SK-N-MC (cell line): Measurements from ENCODE around the gene THNSL1.

Experiments used
- DNase-seq: peaks from one replicate; pipeline ENCODE4 v3.0.0-alpha.2; 2011; ENCODE audit warnings: low read depth, low spot score
- H3K27ac ChIP-seq: fragments of 200-600 bp; sonication (generic); 2 replicates; pipeline ENCODE4 v1.5.1; 2016; ENCODE audit warnings: mixed run types
- H3K36me3 ChIP-seq: fragments of 200-600 bp; sonication (generic); 2 replicates; pipeline ENCODE4 v1.6.1; 2017; ENCODE audit warnings: antibody characterized with exemption, low read length, mixed read lengths; ENCODE audit not compliant: insufficient read depth
- H3K4me3 ChIP-seq: fragments of 200-600 bp; sonication (generic); 2 replicates; pipeline ENCODE4 v1.5.1; 2016
- H3K9ac ChIP-seq: fragments of 200-600 bp; sonication (generic); 2 replicates; pipeline ENCODE4 v1.8.0; 2017; ENCODE audit warnings: mixed run types, mixed read lengths; ENCODE audit not compliant: insufficient read length
- H3K9me3 ChIP-seq: fragments of 200-600 bp; sonication (generic); 2 replicates; pipeline ENCODE4 v1.6.1; 2017; ENCODE audit warnings: low read depth, mild to moderate bottlenecking, antibody characterized with exemption, low read length, moderate library complexity, mixed read lengths
- EZH2 ChIP-seq: fragments of 200-600 bp; sonication (generic); IDR thresholded peaks from one replicate; pipeline ENCODE4 v1.6.1; 2017; ENCODE audit warnings: antibody characterized with exemption
- FOXP2 ChIP-seq: optimal IDR thresholded peaks from 2 replicates; pipeline ENCODE3; 2011; ENCODE audit warnings: mild to moderate bottlenecking, moderate library complexity; ENCODE audit not compliant: insufficient read depth; ENCODE audit errors: extremely low read length, control extremely low read depth
- POLR2AphosphoS5 ChIP-seq: IDR thresholded peaks from 2 replicates; pipeline ENCODE4 v1.6.1; 2012; ENCODE audit warnings: mild to moderate bottlenecking, low read depth, low read length, borderline replicate concordance

The THNSL1 gene

DNA sequence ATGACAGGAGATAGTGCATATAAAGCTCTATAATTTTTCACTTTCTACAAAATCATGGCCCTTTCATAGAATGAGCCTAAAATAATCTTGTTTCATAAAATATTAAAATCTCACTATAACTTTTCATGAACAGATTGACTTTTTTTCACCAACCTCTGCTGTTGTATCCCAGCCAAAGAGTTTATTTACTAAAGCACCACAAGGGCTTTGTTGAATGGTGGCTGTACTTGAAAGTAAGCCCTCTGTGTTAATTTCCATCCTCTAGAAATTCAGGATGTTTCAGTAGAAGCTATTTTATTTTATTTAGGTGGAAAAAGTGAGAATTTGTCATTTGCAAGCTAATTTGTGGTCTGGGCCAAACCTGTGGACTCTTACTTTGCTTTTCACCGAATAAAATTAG is 30.2 kb downstream of the THNSL1 start:
- no peak for DNase-seq
- Histone ChIP-seq H3K4me3 (no peak overlapping the region), H3K27ac (no peak overlapping the region), H3K9ac (no peak overlapping the region), H3K36me3 (no peaks in the 10 kb centered on the region), H3K9me3 (no peaks in the 10 kb centered on the region)
- no peak for TF ChIP-seq EZH2
- TF ChIP-seq POLR2AphosphoS5, result no peak
- no peak for TF ChIP-seq FOXP2

- H3K9me3 ChIP-seq, result no peaks in the 10 kb centered on the region
- H3K27ac ChIP-seq, result no peak overlapping the region
- H3K9ac ChIP-seq, result no peak overlapping the region
- H3K4me3 ChIP-seq, result no peak overlapping the region
- no peak for DNase-seq
- TF ChIP-seq EZH2, result no peak
- no peak for TF ChIP-seq FOXP2
- no peak for TF ChIP-seq POLR2AphosphoS5
- H3K36me3 ChIP-seq, result no peaks in the 10 kb centered on the region
These were observed 30.7 kb downstream of the THNSL1 start for GRCh38 chr10:25047088-25047487.

DNA sequence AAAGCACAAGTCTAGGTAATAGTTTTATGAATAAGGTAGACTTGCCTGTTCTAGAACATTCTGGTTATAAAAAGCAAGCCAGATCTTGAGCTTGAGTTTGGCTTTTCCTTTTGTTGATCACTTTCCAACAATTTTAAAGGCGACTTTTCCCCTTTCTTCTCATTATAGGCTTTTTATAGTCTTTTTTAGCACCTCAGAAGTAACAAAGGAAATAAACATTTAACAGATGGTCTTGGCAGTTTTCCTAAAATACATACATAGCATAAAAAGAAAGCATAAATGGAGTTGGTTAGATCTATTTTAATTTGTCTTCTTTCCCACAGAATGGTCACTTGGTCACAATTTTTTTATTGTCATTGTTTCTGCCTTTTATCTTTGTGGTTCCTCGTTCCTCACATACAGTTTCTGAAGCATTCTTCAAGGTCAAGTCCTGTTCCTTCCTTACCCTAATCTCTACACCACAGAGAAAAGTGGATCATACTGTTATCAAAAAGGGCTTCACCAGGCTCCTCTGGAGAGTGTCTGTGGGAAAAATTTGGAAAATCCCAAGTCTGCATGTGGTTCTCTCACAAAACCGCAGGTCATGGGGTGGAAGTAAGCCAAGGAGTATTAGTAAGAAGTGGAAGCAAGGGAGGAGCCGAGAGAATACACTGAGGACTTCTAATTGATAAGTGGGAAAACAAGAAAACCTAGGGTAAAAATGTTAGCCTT is 31.3 kb downstream of the THNSL1 start:
- no peaks in the 10 kb centered on the region for H3K36me3 ChIP-seq
- no peak for DNase-seq
- no peaks in the 10 kb centered on the region for H3K9me3 ChIP-seq
- H3K4me3 ChIP-seq, result no peak overlapping the region
- H3K9ac ChIP-seq, result no peak overlapping the region
- TF ChIP-seq POLR2AphosphoS5, result no peak
- TF ChIP-seq EZH2, result no peak
- no peak for TF ChIP-seq FOXP2
- H3K27ac ChIP-seq, result no peak overlapping the region

DNA sequence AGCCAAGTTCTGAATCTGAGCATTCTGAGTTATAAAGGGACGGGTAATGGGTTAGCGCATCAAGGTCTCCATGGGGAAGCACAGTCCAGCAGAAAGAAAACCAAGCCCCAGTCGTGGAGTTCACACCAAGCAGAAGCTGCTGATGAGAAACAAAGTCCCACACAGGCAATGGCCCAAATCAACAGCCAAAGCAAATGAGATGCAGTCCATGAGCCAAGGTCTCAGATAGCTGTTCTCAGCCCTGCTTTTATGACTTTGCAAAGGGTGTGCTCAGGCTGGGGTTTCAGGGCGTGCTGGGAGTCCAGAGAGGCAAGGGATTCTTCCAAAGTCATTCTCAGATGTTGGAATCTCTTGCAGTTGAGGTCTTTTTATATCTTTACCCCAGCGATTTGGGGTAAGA is 32.0 kb downstream of the THNSL1 start:
- no peak overlapping the region for H3K9ac ChIP-seq
- H3K9me3 ChIP-seq, result no peaks in the 10 kb centered on the region
- no peak overlapping the region for H3K27ac ChIP-seq
- TF ChIP-seq EZH2 (no peak), POLR2AphosphoS5 (no peak), FOXP2 (no peak)
- no peak for DNase-seq
- H3K36me3 ChIP-seq, result no peaks in the 10 kb centered on the region
- no peak overlapping the region for H3K4me3 ChIP-seq

DNA sequence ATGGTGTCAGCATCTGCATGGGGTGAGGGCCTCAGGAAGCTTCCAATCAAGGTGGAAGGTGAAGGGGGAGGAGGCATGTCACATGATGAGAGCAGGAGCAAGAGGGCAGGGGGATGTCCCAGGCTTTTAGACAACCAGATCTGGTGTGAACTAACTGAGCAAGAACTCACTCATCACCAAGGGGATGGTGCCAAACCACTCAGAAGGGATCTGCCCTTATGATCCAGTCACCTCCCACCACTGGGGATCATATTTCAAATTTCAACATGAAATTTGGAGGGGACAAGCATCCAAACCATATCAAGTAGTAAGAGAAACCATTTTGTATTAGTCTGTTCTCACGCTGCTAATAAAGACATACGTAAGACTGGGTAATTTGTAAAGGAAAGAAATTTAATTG is 33.6 kb downstream of the THNSL1 start:
- TF ChIP-seq FOXP2, result no peak
- Histone ChIP-seq H3K27ac (no peak overlapping the region), H3K9ac (no peak overlapping the region), H3K9me3 (no peaks in the 10 kb centered on the region), H3K36me3 (no peaks in the 10 kb centered on the region), H3K4me3 (no peak overlapping the region)
- no peak for DNase-seq

- no peaks in the 10 kb centered on the region for H3K9me3 ChIP-seq
- H3K4me3 ChIP-seq, result no peak overlapping the region
- H3K36me3 ChIP-seq, result no peaks in the 10 kb centered on the region
- DNase-seq, result no peak
- H3K27ac ChIP-seq, result no peak overlapping the region
- no peak overlapping the region for H3K9ac ChIP-seq
- TF ChIP-seq FOXP2, result no peak
- no peak for TF ChIP-seq EZH2
- no peak for TF ChIP-seq POLR2AphosphoS5
These were observed 34.0 kb downstream of the THNSL1 start for GRCh38 chr10:25050402-25050801.

GRCh38 chr10:25052012-25052411 is 35.6 kb downstream of the THNSL1 start:
- Histone ChIP-seq H3K9ac (no peak overlapping the region), H3K27ac (no peak overlapping the region), H3K4me3 (no peak overlapping the region), H3K9me3 (no peaks in the 10 kb centered on the region), H3K36me3 (no peaks in the 10 kb centered on the region)
- no peak for DNase-seq
- TF ChIP-seq EZH2, result no peak
- TF ChIP-seq POLR2AphosphoS5, result no peak
- TF ChIP-seq FOXP2, result no peak

- TF ChIP-seq FOXP2, result no peak
- no peak for TF ChIP-seq EZH2
- TF ChIP-seq POLR2AphosphoS5, result no peak
- no peaks in the 10 kb centered on the region for H3K36me3 ChIP-seq
- DNase-seq, result no peak
These were observed 40.3 kb downstream of the THNSL1 start for GRCh38 chr10:25056726-25057125.

DNA sequence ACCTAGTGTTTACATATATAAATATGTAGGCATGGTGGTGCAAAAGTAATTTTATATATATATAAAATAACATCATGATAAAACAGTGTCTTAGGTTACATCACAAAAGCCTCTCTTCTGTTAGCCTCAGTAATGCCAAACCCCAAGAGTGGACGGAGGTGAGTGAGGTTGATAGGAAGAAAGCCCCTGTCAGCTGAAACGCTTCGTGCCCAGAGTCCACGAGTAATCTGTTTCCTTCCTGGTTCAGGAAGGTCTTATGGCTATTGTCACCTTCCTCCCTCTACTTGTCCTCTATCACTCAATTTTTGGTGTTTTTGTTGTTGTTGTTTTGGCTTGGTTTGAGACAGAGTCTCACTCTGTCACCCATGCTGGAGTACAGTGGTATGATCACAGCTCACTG is 41.5 kb downstream of the THNSL1 start:
- Histone ChIP-seq H3K9ac (no peak overlapping the region), H3K27ac (no peak overlapping the region), H3K36me3 (no peaks in the 10 kb centered on the region), H3K4me3 (no peak overlapping the region), H3K9me3 (no peaks in the 10 kb centered on the region)
- no peak for DNase-seq
- TF ChIP-seq FOXP2, result no peak

More at GRCh38 chr10:25056726-25057125, 40.3 kb downstream of the THNSL1 start:
- H3K9ac ChIP-seq, result no peak overlapping the region
- no peak overlapping the region for H3K4me3 ChIP-seq
- no peak overlapping the region for H3K27ac ChIP-seq
- H3K9me3 ChIP-seq, result no peaks in the 10 kb centered on the region
